ENCODE measurements around the gene COL19A1.
"Not testable (repeated sequence)": the region's sequence is repeated elsewhere in the genome, so short reads cannot be mapped to it uniquely, and the experiment has no call there.

The COL19A1 gene

DNA sequence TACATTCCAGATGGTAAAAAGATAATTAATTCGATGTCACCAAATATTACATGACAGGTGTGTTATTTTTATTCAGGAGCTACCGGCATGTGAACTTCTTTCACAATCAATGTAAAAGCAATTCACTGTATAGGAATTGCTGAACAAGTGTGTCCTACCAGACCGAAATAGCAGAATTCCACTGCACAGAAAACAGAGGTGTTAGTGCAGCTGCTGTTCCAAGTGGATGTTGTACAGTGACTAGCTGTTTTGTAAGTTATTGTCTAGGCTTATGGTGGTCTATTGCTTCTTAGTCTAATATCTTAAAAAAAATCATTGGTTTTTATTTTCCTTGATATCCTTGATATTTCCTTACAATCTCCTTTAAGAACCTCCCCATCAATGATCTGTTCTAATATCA is 107.4 kb downstream of the COL19A1 start:
- DNase-seq: no peak

DNA sequence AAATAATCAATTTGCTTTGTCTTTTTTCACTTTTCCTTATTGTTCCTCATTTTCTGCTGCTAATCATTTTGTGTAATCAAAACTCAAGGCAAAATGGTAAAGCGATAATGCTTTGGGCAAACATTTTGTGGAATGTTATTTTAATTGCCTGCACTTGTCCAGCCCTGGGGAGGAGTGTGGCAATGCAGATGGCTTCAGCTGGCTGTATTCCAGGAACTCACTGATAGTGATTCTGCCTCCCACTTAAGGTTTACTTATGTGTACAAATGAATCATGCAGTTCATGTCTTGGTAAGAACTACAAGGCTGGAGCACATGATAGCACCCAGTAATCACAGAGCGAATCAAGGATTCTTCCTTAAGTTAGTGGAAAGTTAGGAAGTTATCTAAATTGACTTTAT is 107.8 kb downstream of the COL19A1 start:
- DNase-seq: no peak

DNA sequence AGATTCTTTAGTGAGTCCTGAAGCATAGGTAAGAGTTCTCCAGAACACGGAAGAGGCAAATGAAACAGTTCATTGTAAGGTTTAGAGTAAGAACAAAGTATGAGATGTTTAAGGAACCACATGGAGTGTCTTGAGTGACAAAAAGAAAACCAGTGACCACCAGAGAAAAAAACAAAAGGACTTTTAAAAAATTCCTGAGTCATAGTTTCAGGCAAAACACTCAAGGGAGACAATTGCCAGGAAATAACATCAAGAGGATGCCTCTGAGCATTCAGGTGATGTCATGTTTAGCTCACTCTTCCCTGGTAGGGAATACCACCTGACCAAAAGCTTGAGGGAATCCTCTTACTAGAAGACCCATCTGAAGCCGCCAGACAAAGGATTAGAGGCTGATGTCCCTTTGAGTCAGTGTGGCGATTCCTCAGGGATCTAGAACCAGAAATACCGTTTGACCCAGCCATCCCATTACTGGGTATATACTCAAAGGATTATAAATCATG is 110.3 kb downstream of the COL19A1 start:
- no peak for DNase-seq

DNA sequence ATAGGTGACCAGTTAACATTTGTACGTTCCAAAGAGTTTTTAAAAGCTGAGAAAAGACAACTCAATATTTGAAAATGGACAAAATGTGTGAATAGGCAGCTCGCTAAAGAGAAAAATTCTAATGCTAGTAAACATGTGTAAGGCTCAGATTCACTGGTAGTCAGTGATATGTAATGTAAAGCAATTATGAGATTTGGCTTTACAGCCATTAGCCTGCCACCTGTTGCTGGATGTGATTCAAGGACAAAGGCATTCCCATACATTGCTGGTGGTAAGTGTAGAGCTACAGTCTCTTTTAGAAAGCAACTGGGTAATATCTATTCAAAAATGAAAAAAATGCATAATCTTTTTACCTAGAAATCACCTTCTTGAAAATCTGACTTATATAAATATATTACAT is 114.3 kb downstream of the COL19A1 start:
- DNase-seq: no peak

DNA sequence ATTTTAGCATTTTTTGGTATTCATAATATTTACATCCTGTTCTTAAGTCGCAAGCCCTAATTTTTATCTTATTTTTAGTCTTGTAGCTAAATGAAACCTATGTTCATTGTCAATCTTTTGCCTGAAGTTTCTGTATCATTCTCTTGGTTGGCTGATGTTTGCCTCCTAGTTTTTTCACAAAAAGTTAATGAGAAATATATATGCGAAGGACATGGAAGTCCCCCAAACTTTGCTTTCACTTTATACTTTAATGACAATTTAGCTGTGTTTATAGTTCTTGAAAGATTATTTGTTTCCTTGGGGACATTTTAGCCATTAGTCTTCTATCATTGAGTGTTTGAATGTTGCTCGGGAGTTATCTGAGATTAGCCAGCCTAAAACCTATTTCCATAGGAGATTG is 118.2 kb downstream of the COL19A1 start:
- DNase-seq: no peak

DNA sequence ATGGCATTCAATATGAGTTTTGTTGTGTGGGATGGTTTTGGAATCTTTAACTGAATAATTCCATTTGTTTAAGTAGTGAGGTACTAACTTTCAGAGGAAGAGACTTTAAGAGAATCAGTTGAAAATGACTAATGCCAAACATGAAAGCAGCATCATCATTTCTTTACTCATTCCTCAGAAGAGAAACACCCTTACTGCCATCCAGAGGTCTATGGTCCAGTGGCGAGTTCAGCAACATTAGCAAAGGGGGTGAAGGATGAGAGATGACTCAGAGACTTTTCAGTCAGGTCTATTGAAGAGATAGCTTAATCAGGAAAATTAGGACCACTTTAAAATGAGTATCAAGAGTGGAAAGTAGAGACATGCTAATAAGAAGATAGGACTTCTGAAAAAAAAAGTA is 118.8 kb downstream of the COL19A1 start:
- no peak for DNase-seq

DNA sequence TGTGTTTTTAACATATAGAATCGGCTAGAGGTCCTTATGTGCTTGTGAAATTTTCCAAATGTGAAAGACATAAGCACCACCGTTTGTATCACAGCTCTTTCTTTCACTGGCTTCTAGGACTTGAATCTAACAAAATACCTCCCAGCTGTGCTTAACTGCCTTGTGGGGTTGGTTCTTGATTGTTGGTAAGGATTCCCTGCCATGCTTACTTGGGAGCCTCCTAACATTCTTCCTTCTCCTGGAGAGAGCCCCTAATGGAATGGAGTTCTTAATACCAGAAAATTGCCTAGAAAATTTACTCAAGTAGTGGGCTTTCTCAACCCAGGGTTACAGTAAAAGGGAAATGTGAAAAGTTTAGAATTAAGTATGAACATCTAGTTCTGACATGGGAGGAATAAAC is 121.2 kb downstream of the COL19A1 start:
- no peak for DNase-seq

DNA sequence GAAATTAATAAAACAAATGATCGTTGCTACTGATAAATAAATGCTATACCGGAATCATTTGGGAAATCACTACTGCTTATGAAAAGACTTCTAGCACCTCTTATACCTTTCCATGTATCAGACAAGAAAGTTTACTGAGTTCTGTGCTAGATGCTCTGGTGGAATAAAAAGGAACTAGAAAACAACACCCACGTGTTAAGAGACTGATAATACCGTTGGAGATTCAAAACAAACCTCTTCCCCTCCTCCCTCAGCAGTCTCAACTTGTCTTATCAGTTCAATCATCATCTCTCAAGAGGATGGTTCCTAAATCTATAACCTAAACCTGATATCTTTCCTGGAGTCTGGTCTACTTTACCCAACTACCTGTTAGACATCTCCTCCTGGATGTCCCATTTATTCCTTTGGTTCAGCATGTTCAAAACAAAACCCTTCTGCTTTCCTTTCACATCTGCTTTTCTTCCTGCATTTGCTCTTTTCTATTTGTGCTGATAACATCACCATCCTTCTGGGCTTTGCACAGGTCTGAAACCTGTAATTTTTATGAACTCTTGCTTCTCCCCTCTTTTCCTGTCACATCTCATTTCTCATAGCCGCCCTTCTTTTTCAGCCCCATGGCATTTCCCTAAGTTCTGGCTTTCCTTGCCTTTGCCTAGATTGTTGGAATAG is 122.2 kb downstream of the COL19A1 start:
- DNase-seq: no peak

DNA sequence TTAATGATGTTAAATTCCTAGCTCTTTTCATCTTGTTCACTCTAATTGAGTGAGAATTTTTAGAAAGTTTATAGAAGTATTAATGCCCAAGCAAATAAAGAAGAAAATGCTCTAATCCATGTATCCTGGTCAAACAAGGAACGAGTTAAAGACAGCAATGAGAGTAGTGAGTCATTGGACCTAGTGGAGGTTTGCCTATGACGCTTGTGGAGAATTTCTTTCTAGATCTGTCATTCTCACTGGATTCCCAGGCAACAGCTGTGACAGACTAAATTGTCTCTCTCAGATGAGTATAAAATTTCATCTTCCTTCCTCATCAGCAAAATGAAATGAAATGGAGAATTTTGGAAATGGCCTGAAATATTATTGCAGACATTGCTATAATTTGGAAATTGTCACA is 127.9 kb downstream of the COL19A1 start:
- DNase-seq: no peak

DNA sequence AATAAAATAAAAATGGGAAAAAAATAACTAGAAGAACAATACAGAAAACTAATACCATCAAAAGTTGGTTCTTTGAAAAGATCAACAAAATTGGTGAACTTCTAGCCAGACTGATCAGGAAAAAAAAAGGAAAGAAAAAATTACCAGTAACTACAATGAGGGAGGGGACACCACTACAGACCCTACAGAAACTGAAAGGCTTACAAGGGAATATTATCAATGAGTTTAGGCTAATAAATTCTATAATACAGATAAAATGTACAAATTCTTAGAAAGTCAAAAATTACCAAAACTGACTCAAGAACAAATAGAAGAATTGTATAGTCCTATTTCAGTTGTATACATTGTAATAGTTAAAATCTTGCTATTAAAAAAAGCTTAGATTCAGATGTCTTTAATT is 141.8 kb downstream of the COL19A1 start:
- DNase-seq: no peak

DNA sequence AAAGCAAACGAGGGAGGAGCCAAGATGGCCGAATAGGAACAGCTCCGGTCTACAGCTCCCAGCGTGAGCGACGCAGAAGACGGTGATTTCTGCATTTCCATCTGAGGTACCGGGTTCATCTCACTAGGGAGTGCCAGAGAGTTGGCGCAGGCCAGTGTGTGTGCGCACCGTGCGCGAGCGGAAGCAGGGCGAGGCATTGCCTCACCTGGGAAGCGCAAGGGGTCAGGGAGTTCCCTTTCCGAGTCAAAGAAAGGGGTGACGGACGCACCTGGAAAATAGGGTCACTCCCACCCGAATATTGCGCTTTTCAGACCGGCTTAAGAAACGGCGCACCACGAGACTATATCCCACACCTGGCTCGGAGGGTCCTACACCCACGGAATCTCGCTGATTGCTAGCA is 144.0 kb downstream of the COL19A1 start:
- DNase-seq: not testable (repeated sequence)

DNA sequence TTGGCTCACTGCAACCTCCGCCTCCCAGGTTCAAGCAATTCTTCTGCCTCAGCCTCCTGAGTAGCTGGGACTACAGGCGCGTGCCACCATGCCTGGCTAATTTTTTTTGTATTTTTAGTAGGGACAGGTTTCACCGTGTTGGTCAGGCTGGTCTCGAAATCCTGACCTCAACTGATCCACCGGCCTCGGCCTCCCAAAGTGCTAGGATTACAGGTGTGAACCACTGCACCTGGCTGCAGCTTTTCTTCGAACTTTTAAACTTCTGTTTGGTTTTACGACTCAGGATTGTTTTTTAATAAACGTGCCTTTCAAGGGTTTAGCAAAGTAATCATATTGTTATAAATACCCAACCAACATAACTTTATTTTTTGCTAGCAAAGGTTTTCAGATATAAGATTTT is 156.8 kb downstream of the COL19A1 start:
- DNase-seq: not testable (repeated sequence)

DNA sequence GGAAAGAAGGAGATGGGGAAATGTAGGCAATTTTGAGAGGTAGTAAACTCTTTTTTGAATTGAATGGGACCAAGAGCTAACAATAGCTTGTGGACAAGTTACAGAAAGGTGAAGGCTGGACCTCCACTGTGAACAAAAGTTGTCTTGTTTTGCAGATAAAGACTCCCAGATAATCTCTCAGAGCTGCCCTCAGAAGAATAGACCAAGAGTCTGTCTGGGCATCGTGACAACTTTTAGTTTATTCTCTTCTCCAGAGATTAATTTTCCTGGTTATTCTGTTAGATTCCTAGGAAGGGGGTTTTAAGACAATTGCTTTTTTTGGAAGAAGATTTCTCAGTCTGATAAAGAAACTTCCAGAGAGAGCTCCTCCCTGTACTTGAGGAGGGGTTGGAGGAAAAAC is 161.9 kb downstream of the COL19A1 start:
- DNase-seq: no peak

DNA sequence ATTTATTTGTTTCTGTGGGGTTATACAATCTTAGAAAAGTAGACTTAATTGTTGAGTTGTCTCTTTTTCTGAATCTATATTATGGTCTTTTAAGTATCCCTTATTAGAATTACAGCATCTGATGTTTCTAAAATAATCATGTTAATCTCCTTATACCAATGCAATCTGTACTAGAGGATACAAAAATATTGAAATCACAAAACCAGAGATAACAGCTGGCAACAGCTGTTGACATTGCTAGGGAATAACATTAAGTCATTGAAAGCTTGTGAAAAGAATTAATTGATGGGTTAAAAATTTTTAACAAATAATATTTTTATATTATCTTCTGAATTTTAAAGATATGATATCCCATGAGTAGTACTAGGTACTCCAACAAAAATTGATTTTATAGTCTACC is 162.6 kb downstream of the COL19A1 start:
- DNase-seq: no peak

DNA sequence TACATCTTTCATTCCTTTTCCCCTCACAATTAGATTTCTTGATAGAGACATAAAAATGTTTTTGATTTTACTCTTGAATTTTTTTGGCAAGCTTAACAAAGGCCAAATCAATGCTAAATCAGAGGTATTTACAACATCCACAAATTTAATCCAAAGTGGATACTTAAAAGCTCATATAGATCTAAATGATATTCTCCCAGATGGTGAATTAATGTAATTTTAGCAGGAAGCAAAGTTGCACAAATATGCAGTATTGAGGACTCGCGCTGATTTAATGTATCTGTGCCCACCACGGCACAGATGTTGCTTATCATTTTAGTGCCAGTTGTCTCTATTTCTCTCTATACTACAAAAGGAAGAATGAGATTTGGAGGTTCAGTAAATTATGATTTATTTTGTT is 167.4 kb downstream of the COL19A1 start:
- no peak for DNase-seq

DNA sequence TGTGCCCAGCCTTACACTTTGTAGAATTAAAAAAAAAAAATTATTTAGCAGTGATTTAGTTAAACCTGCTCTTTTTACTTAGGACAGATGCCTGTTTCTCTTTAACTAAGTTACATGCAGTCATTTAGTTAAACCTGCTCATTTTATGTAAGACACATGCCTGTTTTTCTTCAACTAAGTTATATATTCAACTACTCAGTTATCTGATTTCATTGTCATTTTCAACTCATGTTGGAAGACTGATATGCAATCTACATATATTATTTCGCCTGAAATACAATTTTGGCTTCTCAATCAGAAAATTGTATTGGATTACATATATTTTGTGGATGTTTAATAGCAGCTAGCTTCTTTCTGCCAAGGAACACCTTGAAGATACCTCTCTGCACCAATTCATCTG is 171.1 kb downstream of the COL19A1 start:
- DNase-seq: no peak

DNA sequence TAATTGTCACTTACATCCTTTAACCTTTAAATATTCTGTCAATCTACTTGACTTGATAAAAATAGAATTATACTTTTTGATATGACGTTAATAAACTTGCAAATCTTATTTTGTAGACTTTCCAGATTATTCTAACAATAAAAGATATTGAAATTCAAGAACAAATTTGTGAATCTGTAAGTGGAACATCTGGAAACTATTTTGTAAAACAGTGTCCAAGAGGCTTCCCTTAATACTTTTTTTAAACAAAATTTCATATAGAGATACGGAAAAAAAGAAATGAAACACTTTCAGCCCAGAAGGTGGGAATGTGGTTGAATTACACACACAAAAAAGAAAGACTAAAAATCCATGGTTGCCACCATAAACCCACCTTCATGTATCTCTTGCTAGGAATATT is 174.4 kb downstream of the COL19A1 start:
- no peak for DNase-seq

DNA sequence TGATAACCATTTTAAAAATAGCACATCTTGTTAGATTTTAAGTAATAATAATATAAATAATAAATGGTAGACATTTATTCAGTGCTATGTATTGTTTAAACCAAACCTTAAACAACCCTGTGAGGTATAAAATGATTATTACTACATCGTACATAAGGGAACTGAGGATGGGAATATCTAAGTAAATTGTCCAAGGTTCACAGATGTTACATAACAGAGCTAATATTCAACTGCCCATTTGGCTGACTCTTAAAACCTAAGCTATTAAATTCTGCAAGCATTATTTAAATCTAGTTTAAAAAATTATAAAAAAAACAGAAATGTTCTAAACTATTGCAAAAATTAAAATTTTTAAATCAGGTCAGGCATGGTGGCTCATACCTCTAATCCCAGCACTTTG is 175.1 kb downstream of the COL19A1 start:
- DNase-seq: no peak

DNA sequence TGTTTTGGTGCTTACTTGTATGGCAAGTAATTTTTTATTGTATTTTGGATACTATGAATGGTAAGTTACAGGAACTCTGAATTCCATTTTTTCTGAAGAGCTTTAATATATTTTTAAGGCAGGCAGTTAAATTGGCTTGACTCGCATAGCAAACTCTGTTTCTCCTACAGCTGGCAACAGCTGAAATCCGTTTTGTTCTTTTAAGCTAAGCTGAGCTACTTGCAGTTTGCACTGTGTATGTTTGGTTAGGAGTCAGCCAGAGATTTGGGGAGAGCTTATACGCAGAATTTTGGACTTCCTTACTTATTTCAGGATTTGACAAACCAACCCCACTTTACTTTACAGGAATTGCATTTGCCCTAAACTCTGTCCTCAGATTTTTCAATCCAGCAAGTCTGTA is 179.1 kb downstream of the COL19A1 start:
- no peak for DNase-seq

DNA sequence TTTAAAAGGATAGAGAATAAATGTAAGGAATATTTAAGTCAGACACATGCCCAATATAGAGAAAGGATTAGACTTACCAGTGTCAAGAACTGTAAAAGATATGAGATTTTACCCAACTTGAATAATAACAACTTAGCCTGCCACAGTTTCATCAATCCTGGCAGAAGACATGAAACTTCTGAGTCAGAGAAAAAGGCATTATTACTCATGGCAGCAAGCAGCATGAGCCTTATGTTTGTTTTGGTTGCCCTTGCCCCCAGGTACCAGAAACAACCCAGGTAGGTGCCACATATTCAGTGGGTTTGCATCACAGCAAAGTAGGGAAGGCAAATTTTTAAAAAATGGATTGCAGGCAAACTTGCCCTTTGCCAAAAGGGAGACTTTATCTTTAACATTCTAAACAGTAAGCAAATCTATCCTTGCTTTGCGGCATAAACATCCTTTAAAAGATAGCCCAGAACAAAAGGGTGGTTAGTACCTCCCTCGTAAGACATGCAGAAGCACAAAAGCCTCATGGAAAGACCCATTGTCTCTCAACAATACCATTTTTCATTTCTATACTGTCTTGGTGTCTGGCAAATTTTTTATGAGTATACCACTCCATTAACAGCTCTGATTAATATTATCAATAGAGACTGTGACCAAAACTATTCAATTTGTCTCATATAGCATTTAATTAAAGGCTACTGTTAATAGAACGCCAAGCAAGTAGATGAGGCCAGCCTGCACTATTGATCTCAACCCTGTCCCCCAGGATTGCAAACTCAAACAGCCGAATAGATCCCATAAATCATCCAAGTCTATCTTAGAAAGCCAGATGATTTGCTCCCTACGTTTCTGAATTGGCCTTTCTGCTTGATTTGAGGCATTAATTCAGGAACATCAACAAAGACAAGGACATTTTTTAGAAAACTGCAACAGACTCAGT is 185.1 kb downstream of the COL19A1 start:
- DNase-seq: no peak

DNA sequence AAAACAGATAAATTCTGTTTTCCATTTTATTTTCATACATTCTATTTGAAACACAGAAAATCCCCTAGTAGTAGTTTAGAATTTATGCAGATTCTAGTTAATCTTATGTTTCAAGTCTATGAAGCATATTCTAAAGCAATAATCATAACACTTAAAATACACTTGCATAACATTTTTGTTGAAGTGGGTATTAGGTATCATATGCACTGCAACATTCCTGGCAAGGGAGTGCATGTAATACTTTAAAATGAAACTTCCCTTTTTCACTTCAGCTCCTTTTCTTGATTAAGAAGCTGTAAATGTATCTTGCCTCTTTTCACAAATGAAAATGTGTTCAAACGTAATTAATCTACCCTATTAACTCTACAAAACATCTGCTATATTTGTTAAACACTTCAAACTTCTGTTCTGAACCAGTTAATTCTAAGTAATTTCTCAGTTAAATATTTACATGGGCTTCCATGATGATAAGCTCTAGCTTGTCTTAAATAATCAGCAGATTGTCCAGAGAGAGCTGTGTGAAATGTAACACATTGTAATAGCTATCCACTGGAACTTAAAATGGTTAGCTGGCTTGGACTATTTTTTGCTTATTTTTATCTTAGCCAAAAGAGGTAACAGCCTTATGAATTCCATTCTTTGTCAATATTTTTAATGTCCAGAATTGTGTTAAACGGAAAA is 192.8 kb downstream of the COL19A1 start:
- no peak for DNase-seq

DNA sequence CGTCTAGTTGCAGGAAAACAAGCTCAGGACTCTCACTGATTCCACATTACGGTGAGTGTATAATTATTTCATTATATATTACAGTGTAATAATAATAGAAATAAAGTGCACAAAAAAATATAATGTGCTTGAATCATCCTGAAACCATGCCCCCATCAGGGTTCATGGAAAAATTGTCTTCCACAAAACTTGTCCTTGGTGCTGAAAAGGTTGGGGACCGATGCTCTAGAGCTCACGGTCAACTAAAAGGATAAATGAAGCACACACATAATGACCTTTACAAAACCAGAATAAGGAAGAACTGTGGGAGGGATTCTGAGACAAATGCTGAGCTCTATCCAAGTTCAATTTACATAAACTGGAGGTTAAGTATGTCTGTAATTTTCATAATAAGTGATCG is 194.3 kb downstream of the COL19A1 start:
- DNase-seq: no peak

DNA sequence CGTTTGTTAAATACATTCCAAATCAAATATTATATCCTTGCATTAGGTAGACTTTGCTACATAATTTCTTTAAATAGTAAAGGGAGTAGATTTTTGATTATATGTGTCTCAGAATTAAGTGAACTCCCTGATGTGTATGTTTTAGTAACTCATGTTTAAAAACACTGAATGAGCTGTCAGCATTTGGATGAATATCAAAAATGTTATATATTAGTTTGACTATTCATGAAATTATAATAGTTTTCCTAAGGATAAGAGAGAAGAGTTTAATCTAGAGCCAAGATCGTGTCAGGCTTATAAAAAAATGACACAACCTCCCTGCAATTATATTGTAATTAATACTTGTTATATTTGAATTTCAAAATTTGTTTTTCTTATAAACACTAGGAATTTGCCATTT is 195.2 kb downstream of the COL19A1 start:
- DNase-seq: no peak

DNA sequence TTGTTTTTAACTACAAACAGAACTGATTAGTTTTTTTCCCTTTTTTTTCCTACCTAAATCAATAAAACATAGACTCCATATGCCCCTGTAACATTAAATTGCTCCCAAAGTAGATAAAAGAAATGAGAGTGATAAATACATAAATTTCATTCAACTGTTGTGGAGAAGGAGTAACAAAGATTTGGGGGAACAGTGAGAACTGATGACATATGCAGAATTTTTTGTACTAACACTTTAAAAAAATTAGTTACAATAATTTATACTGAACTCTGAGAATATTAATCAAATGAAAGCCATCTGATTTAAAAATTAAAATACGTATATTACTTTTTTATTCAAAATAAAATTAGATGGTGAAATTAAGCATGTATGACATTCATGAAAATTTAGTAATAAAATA is 195.7 kb downstream of the COL19A1 start:
- DNase-seq: no peak
